ENCODE measurements around the gene NCR3LG1. TPM values are rescaled to one million over a fixed set of nuclear protein-coding genes. Genes with fewer than 3 reads are reported as not detected.

NCR3LG1 gene
- total and polyA plus RNA-seq, 2 of the 8 experiments (the other 6 are each of a cell fraction or from before 2014, with no cell fraction given) = 0.68 to 1.9 TPM

- no peak for FAIRE-seq
- no peak overlapping the region for H3K56ac ChIP-seq (replicated peaks; ENCODE audit: insufficient read length, low read depth, low read length)
- no peak overlapping the region for H2BK5ac ChIP-seq (ENCODE audit: low read depth, low read length)
- H3K18ac ChIP-seq (ENCODE audit: extremely low read depth, low read length) = no peak overlapping the region
- POLR2A ChIA-PET (ENCODE audit: partially characterized antibody) = no interaction called here
- H4K91ac ChIP-seq (replicated peaks; ENCODE audit: insufficient read length, low read length) = no peak overlapping the region
- no peak overlapping the region for H2AFZ ChIP-seq (ENCODE audit: low read length)
- no peak overlapping the region for H2BK15ac ChIP-seq (ENCODE audit: low read length)
- no peaks in the 10 kb centered on the region for H3K79me2 ChIP-seq (ENCODE audit: control insufficient read depth in 1 of 2, insufficient read depth in 2 of 2, low read length in 2 of 2)
- H4K5ac ChIP-seq (ENCODE audit: insufficient read length, low read depth, low read length) = no peak overlapping the region
- H2BK120ac ChIP-seq (replicated peaks; ENCODE audit: low read depth, low read length) = no peak overlapping the region
- H3K14ac ChIP-seq (ENCODE audit: insufficient read length) = no peak overlapping the region
- H4K8ac ChIP-seq (ENCODE audit: extremely low read depth, insufficient read depth, low read length) = no peak overlapping the region
- no peak overlapping the region for H3K4me3 ChIP-seq (ENCODE audit: extremely low read depth in 1 of 4, insufficient read depth in 2 of 4, low read depth in 3 of 4, low read length in 4 of 4)
- no peak overlapping the region for H3K27ac ChIP-seq (ENCODE audit: low read depth, low read length)
- WGBS, 2 experiments (ENCODE audit: extremely low coverage in 1 of 2, insufficient coverage in 1 of 2, insufficient read length in 1 of 2, insufficient replicate concordance in 2 of 2, low coverage in 1 of 2, low lambda C conversion rate in 2 of 2, missing lambda C conversion rate in 1 of 2) = 90% methylated on average over 2 of the region's 2 CpGs; no CpG with 5 or more reads in 1 of the 2 experiments
- TF ChIP-seq, protein P1, sequence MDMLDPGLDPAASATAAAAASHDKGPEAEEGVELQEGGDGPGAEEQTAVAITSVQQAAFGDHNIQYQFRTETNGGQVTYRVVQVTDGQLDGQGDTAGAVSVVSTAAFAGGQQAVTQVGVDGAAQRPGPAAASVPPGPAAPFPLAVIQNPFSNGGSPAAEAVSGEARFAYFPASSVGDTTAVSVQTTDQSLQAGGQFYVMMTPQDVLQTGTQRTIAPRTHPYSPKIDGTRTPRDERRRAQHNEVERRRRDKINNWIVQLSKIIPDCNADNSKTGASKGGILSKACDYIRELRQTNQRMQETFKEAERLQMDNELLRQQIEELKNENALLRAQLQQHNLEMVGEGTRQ (IDR thresholded peaks at IDR 0.05; ENCODE audit: low read length) = peak; percentile 55; the same call in 1 of the 2 replicates
- no peak for TF ChIP-seq TBP (IDR thresholded peaks at IDR 0.05; ENCODE audit: low read depth, low read length)
- H3K27me3 ChIP-seq (replicated peaks in 1 of 4; ENCODE audit: control insufficient read depth in 3 of 4, extremely low read depth in 1 of 4, insufficient read depth in 3 of 4, low read length in 3 of 4) = no peaks in the 10 kb centered on the region
- H2AK5ac ChIP-seq (ENCODE audit: low read depth, low read length) = no peak overlapping the region
- H3K4ac ChIP-seq (replicated peaks; ENCODE audit: insufficient read length, low read depth, low read length) = no peak overlapping the region
- no peaks in the 10 kb centered on the region for H3K23me2 ChIP-seq (ENCODE audit: low read depth, low read length)
- no peak overlapping the region for H2BK12ac ChIP-seq (ENCODE audit: low read depth, low read length)
- peaks cover 0 to 2% (median 0%) of the 10 kb centered on the region in 4 experiments; a peak in 1 of 7 replicates for H3K4me1 ChIP-seq (replicated peaks in 1 of 4; ENCODE audit: control insufficient read depth in 3 of 4, insufficient read depth in 4 of 4, low read length in 3 of 4)
- H3K23ac ChIP-seq (ENCODE audit: insufficient read length) = no peak overlapping the region
- no peak for DNase-seq (ENCODE audit: low read depth in 1 of 2, low spot score in 2 of 2)
- CTCF ChIA-PET (ENCODE audit: partially characterized antibody) = interaction anchor here (0.5 to 38.8 kb wide), 8 partner anchors 14 to 156 kb away, joined by 3 to 1414 read pairs (median 6); partner anchors contain the start of gene KCNJ11
- no peak overlapping the region for H3K4me2 ChIP-seq (ENCODE audit: insufficient read depth in 1 of 2, low read depth in 2 of 2, low read length in 2 of 2)
- H3K79me1 ChIP-seq (ENCODE audit: low read depth, low read length) = no peaks in the 10 kb centered on the region
- no peaks in the 10 kb centered on the region for H3K9me3 ChIP-seq (ENCODE audit: insufficient read depth in 2 of 2, low read depth in 1 of 2, low read length in 1 of 2)
- no peak overlapping the region for H2BK20ac ChIP-seq (ENCODE audit: low read length)
- no peaks in the 10 kb centered on the region for H4K20me1 ChIP-seq (replicated peaks in 1 of 2; ENCODE audit: control insufficient read depth in 1 of 2, insufficient read depth in 2 of 2, low read length in 2 of 2)
- no peaks in the 10 kb centered on the region for H3K36me3 ChIP-seq (ENCODE audit: control insufficient read depth in 2 of 4, insufficient read depth in 4 of 4, low read length in 3 of 4)
- no peak overlapping the region for H3K9ac ChIP-seq (replicated peaks in 1 of 4; ENCODE audit: extremely low read depth in 1 of 4, low read depth in 3 of 4, low read length in 3 of 4)
Observed at GRCh38 chr11:17407575-17407974, 56.0 kb downstream of the NCR3LG1 start.

All from H1 (cell line).